Left lobe of liver (tissue), 2 donors: ENCODE data around the gene SLC4A1AP. TPM values are rescaled to one million over a fixed set of nuclear protein-coding genes. Genes with fewer than 3 reads are reported as not detected.
"Not testable (repeated sequence)": the region's sequence is repeated elsewhere in the genome, so short reads cannot be mapped to it uniquely, and the experiment has no call there.

Source experiments
- ATAC-seq: fragments of 200-7000 bp; cut with Tn5 transposase; one replicate; pipeline ENCODE4 v1.9.1; 2020; ENCODE audit warnings: mild to moderate bottlenecking, moderate library complexity
- DNase-seq: peaks from one replicate; pipeline ENCODE4 v3.0.0-alpha.2; 2020; ENCODE audit warnings: low spot score
- total RNA-seq: library from RNA; stranded (reverse); gene quantifications from one replicate; pipeline ENCODE4 v1.2.1, GENCODE V29; 2021
- donor health status: DM: no; HTN: no; CAD: no; lungs with moderate emphysema.
- donor health status: DM: no; HTN: yes; CAD: no.

The SLC4A1AP gene, protein sequence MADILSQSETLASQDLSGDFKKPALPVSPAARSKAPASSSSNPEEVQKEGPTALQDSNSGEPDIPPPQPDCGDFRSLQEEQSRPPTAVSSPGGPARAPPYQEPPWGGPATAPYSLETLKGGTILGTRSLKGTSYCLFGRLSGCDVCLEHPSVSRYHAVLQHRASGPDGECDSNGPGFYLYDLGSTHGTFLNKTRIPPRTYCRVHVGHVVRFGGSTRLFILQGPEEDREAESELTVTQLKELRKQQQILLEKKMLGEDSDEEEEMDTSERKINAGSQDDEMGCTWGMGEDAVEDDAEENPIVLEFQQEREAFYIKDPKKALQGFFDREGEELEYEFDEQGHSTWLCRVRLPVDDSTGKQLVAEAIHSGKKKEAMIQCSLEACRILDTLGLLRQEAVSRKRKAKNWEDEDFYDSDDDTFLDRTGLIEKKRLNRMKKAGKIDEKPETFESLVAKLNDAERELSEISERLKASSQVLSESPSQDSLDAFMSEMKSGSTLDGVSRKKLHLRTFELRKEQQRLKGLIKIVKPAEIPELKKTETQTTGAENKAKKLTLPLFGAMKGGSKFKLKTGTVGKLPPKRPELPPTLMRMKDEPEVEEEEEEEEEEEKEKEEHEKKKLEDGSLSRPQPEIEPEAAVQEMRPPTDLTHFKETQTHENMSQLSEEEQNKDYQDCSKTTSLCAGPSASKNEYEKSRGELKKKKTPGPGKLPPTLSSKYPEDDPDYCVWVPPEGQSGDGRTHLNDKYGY
- total RNA-seq = 7.6 TPM

DNA sequence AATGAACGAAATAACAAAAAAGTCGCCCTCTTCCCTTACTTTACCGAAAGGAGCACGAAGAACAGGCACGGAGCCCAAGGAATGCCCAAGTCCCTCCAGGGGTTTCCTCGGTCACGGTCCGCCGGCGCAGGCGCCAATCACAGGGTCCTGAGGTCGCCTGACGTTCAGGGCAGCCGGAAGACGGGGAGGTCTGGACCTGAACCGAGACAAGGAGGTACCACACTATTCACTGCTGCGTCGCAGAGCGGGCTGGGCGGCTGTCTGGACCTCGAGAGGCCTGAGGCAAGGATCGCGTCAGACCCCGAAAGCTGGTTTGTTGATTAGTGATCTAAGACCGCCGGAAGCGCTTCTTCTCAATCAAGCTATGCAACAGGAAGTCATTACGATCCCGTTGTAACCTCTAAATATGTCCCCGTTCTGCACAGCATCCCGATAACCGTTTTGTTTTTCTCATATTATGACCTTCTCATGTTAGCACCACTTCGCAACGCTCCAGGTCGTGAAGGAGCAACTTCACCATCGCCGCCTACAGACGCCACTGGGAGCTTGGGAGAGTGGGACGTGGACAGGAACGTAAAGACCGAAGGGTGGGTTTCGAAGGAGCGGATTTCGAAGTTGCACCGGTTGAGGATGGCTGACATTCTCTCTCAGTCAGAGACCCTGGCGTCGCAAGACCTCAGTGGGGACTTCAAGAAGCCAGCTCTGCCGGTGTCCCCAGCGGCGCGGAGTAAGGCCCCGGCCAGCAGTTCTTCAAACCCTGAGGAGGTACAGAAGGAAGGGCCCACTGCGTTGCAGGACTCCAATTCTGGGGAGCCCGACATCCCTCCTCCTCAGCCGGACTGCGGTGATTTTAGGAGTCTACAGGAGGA lies at the start of gene SLC4A1AP, which contains the start of gene SUPT7L:
Gene SLC4A1AP, plus strand, starts transcription at position 605 of the 869 bp plus-strand sequence. Its CDS starts 26 bp downstream, at position 631.
Gene SUPT7L, minus strand, starts transcription at position 330 of the 869 bp plus-strand sequence. CDS start 1,422 bp downstream, outside the sequence.
- ATAC-seq = peak; percentile 90
- peak; percentile 75 for DNase-seq

DNA sequence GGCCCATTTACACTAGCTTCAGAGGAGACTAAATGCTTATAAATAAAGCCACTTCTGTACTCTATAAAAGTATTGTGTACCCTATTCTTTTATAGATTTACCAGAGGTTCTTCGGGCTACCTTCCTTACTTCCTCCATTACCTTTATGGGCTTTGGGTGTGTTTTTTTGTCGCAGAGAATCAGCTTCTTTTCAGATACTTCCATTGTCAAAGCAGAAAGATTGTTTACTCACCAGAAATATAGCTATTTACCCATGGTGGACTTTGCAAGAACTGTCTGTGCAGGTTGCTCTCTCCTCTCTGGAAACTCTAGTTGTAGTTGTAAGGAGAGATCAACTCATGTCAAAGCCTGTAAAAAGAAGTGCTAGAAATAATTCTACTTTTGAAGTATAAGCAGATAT lies 49.7 kb upstream of the SLC4A1AP start:
- ATAC-seq (no peak), DNase-seq (no peak)

DNA sequence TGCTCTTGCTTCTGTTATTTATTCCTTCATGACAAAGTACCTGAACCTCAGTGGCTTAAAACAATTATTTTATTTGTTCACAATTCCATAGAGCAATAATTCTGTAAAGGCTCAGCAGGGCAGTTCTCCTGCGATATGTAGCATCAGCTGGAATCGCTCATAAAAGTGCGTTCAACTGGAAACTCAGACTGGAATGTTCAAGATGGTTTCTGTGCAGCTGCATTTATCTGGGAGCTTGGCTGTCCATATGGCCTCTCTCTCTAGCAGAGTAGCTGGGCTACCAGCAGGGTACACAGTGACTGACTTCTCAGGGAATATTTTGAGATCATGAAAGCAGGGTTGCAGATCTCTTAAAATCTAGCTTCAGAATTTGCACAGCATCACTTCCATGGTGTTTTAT lies 48.4 kb upstream of the SLC4A1AP start:
- ATAC-seq (no peak), DNase-seq (no peak)

DNA sequence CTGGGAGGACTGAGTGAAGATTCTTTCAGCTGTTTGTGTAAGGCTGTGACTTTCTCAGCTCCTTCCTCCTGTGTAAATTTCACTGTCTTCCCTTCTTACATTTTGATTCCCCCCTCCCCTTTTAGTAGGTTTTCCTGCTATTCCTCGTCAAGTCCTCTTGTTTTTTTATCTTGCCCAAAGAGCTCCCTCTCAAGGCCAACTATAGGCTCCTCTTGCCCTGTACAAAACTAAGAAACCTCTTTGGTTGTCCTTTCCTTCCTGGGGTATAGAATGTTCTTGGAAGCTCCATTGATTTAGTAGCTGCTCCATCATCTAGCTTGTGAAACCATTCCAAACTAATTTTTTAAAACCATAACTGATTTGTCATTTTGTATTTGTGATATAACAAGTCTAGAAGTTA lies 42.2 kb upstream of the SLC4A1AP start:
- no peak for DNase-seq
- no peak for ATAC-seq

DNA sequence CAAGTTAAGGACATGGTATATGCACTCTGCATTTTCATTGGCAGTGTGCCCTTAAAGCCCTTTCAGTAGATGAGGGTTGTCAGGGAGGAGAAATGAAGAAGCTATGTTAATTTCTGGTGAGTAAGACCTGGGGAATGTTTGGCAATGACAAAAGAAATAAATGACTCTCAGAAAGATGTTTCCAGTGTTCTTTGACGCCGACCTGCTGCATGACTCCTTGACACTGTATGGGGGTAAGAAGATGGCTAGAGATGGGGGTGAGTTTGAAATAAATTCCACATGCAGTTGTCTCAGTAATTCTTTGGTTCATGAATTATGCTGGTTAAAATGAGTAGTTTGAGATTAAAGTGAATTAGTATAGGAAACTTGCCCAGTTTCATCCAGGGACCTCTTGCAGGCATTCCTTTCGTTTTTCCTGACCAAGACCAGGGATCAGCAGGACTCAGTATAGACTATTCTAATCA lies 40.7 kb upstream of the SLC4A1AP start:
- DNase-seq (no peak), ATAC-seq (no peak)

DNA sequence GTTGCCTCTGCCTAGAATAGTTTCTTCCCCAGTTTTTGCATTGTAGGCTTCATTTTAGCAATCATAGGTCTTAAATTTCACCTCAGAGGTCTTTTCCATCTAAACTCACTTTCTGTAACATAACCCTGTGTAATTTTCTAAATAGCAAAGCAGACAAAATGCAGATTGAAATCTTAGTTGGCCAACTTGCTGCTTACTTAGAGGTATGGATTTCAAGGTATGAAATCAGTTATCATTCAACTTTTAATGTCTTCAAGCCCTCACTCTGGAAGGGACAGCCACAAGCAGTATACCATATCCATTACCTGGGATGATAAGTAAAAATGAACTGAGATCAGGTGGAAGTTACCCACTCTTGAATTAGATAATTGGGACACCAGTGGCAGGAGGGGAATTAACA lies 38.7 kb upstream of the SLC4A1AP start:
- ATAC-seq (no peak), DNase-seq (no peak)

DNA sequence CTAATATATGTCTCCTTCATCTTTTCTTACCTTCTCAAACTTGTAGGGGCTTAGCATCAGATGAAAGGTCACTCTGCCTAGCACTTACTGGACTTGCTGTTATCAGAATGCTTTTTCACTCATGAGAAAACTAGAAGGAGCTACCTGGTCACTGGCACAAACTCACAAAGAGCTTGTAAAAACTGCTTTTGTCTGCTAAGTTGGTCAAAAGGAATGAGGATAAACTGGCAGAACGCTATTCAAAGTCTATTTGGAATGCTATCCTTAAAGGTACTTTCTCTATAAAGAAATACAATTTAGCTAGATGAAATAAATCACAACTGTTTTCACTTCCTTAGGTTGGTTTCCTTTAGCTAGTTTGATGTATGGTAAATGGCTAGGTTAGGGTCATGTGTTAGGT lies 37.4 kb upstream of the SLC4A1AP start:
- ATAC-seq, DNase-seq: not testable (repeated sequence)

DNA sequence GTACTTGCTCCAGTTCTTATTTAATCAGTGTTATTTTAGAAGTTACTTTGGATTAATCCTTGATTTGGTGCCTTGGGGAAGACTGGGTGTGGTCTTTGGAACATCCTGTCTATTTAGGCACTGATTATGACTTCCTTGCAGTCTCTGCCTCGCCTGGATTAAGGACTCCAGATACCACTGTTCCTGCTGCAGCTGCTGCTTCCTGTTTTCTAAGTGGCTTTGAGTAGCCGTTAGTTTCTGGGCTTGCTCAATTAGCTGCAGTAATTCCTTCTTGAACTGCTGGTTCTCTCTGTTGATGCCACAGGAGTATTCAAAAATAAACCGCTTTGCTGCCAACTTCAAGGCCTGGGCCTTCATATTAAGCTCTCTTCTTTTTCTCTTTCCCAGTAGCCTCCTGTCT lies 36.8 kb upstream of the SLC4A1AP start:
- ATAC-seq, DNase-seq: not testable (repeated sequence)

DNA sequence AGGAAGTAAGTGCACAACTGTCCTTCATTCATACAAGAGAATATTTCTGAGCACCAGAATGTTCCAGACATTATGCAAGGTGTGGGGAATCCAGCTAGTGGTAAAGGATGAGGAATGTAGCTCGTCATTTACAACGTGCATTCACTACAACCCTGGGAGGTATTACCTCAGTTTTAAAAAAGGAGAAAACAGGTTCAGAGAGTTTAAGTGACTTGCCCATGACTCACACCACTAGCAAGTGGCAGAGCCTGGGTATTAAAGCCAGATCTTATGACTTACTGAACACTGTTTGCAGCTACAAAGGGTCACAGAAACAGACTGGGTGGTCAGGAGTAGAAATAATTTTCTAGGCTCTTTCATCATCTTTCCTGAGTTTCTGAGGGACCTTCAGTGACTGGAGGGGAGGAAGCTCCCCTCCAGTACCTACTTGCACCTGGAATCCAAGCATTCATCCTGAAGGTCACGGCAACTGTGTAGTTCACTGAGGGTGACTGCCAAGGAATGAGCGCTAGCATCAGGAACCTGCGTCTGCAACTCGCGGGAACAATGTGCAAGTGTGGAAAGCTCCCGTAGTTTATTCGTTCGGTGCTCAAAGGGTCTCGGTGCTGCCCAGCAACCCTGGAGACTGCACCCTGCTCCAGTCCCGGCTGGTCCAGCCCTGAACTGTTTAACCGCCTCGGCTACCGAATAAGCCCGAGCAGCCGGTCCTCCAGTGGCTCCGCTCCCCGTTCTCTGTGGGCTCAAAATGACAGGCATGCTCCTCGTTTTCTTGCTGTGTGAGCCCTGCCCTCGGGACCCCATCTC lies 35.5 kb upstream of the SLC4A1AP start:
- no peak for DNase-seq
- peak; percentile 63 for ATAC-seq

DNA sequence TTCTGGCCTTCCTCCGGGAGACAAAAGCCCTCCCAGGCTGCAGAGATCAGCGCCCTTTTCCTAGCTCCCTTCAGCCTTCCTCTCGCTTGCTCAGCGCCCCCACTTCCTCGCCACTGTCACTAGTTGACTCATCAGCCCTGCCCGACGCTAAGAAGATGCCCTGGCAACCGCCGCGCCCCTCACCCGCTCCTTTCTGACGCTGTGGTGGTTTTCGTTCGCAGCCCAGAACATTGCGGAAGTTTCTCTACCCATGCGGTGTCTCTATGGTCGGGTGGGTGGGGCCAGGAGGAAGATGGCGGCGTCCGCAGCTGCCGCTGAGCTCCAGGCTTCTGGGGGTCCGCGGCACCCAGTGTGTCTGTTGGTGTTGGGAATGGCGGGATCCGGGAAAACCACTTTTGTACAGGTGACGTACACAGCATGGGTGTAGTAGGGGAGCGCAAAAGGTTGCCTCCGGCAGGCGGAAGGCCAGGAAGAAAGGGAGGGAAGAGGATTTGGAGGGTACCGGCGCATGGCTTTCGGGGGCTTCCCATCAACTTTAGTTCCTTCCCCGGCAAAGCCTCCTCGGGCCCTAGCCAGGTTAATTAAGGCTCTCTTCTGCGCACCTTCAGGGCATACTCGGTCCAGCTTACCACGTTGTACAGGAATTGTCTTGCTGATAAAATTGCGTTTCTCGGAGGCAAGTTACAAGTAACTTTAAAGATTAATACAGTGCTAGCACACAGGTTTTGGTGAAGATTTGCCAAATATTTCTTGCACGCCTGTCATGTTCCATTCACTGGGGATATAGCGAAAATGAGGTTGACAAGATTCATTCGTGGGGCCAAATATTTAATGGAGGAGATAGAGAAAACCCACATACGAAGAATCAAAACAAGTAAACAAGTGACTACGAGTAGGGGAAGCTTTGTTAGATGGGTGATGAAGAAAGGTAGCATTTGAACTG lies 34.7 kb upstream of the SLC4A1AP start, which contains the start of the genes CCDC121 and GPN1:
Gene CCDC121, minus strand, starts transcription at position 246 of the 943 bp plus-strand sequence. CDS start 1,213 bp downstream, outside the sequence.
Gene GPN1, plus strand, starts transcription at position 284 of the 943 bp plus-strand sequence. Its CDS starts 9 bp downstream, at position 293.
- peak; percentile 85 for DNase-seq
- ATAC-seq = peak; percentile 98

DNA sequence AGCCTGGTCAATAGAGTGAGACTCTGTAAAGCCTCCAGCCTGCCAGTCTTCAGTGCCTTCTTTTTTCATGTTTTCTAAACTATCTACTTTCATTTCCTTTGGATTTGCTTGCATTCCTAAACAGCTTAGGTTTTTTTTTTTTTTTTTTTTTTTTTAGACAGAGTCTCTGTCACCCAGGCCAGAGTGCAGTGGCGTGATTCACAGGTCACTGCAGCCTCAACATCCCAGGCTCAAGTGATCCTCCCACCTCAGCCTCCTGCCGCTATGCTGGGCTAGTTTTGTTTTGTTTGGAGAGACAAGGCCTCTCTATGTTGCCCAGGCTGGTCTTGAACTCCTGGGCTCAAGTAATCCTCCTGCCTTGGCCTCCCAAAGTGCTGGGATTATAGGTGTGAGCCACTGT lies 33.4 kb upstream of the SLC4A1AP start:
- not testable (repeated sequence) for ATAC-seq, DNase-seq

DNA sequence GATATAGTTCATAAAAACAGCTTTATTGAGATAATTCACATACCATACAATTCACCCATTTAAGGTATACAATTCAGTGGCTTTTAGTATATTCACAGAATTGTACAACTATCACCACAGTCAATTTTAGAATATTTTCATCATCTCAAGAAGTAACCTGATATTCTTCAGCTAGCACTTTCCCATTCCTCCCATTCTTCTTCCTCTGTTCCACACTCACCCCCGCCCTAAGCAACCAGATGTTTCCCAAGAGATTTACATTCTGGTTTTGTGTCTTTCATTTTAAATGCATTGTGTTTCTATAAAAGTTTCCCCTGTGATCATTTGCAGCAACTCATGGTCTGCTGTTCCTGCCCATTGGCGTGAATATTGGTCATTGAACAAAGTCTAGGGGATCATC lies 29.4 kb upstream of the SLC4A1AP start:
- no peak for DNase-seq
- no peak for ATAC-seq

DNA sequence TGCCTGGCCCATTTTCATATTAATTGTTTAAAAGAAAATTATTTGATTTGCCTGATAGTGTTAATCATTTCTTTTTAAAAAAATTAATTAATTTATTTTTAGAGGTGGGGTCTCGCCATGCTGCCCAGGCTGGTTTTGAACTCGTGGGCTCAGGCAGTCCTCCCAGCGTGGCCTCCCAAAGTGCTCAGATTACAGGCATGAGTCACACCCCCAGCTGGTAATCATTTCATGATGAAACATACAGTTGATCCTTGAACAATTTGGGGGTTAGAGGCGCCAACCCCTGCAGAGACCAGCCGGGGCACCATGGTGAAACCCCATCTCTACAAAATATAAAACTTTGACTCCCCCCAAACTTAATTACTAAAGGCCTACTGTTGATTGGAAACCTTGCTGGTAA lies 26.9 kb upstream of the SLC4A1AP start:
- DNase-seq (no peak), ATAC-seq (no peak)

DNA sequence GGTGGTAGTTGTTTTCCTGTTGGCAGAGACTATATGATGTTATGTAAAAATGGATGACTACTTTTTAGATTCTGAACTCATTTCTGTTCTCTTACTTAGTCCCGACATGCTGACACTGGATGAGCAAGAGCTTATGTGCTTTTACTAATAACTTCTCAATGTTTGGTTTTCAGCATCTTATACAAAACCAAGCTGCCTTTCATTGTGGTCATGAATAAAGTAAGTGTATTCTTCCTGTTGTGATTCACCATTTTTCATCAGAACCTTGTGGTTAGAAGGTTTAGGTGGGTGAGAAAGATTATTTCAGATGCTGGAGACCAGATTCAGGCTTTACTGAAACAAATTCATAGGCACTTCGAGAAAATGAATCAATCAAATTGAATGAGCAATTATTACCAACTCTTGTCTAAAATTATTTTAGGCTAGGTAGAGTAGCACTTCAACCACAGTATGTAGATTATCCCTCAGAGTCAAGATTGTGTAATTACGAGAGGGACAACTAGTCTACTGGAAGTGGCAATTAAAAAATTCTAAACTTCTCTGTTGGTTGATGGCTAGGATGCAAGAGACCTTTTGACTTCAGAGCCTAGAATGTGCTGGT lies 25.6 kb upstream of the SLC4A1AP start:
- ATAC-seq (no peak), DNase-seq (no peak)

DNA sequence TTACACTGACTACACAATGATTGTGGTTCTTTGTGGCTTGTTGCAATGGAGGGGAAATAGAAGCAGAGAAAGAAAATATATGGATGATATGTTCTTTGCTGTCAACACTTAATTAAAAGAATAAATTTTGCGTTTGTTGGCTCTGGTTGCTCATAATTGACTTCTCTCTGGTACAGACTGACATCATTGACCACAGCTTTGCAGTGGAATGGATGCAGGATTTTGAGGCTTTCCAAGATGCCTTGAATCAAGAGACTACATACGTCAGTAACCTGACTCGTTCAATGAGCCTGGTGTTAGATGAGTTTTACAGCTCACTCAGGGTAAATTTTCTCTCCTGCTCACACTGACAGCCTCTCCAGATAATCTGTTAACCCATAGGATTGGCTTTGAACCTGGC lies 25.0 kb upstream of the SLC4A1AP start:
- no peak for ATAC-seq

DNA sequence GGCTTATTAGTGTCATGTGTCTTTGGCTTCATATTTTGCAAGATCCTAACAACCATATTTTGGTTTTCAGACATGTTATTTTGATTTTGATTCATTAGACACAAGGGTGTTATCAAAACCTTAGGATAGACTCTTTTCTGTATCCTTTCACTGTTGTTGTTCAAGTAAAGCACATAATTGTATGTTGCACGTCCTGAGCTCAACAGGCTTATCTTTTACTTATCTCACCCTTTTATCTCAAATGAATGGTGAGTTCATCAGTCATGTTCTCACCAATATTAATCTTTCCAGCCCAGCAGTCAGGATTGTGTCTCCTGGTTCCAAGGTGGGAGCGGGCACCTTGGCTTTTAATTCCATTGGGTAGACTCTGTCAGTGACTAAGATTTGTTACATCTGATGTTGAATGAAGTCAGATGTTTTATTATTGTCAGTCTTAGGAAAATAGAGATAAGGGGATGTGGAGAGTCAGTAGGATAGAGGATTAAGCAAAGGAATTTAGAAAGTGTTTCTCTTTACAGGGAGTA lies 22.9 kb upstream of the SLC4A1AP start:
- DNase-seq = no peak
- ATAC-seq = no peak

More for the DNA sequence above, 25.0 kb upstream of the SLC4A1AP start:
- no peak for DNase-seq

DNA sequence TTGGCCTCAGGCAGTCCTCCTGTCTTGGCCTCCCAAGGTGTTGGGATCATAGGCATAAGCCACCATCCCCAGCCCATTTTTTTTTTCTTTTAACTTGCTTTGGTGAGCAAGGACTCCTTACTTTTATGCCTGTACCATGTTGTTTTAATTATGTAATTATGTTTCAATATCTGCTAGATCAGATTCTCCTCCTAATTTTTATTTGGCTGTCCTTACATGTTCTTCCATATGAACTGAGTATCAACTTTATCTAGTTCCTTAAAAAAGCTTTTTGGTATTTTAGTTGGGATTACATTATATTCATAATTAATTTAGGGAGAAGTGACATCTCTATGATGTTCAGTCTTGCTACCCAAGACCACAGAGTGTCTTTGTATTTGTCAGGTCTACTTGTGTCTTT lies 18.5 kb upstream of the SLC4A1AP start:
- ATAC-seq (no peak), DNase-seq (no peak)

DNA sequence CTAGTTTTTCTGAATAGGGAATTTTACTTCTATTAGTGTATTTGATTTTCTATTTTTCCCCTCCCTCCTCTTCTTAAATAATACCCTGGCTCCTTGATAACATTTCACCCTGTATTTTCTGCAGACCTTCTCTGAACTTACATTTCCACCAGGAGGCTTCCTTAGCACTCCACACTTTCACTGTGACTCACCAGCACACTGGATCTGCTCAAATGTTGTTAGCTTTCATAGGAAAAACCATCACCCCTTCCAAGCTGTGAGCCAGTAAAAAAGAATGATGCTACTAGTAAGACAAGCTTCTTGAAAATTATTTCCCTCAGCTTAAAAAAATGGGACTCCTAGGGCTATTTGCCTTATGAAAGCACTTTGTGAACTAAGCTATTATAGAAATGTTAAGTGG lies 16.4 kb upstream of the SLC4A1AP start:
- ATAC-seq = no peak

More for the DNA sequence above, 16.4 kb upstream of the SLC4A1AP start:
- DNase-seq = no peak
